Fibroblast of peridontal ligament (primary cell): ENCODE results near the gene GPRIN1.

Experiments used
- DNase-seq: peaks from one replicate; pipeline ENCODE4 v3.0.0-alpha.2; 2010; ENCODE audit errors: extremely low read depth

The GPRIN1 gene

GRCh38 chr5:176609724-176610434 lies at the start of gene GPRIN1:
GPRIN1 (minus strand) TSS chr5:176610156; CDS start chr5:176599834, 10,322 bp downstream.
- DNase-seq = peak; percentile 24

GRCh38 chr5:176659512-176659839 lies 49.5 kb upstream of the GPRIN1 start:
- no peak for DNase-seq

- peak; percentile 77 for DNase-seq
These were observed 49.0 kb upstream of the GPRIN1 start for GRCh38 chr5:176658817-176659511.

- DNase-seq = peak; percentile 79
These were observed 48.1 kb upstream of the GPRIN1 start for GRCh38 chr5:176658007-176658599.

- no peak for DNase-seq
These were observed 46.6 kb upstream of the GPRIN1 start for GRCh38 chr5:176656467-176656990.

GRCh38 chr5:176654856-176655255 lies 44.9 kb upstream of the GPRIN1 start:
- DNase-seq = no peak

GRCh38 chr5:176653401-176654385 lies 43.7 kb upstream of the GPRIN1 start:
- DNase-seq = no peak

- no peak for DNase-seq
These were observed 42.2 kb upstream of the GPRIN1 start for GRCh38 chr5:176652136-176652535.

GRCh38 chr5:176651472-176651980 lies 41.6 kb upstream of the GPRIN1 start:
- DNase-seq = no peak

GRCh38 chr5:176650354-176650884 lies 40.5 kb upstream of the GPRIN1 start:
- no peak for DNase-seq

GRCh38 chr5:176648474-176649194 lies 38.7 kb upstream of the GPRIN1 start:
- no peak for DNase-seq

- no peak for DNase-seq
These were observed 38.0 kb upstream of the GPRIN1 start for GRCh38 chr5:176647843-176648473.

- DNase-seq = peak; percentile 98
These were observed 37.3 kb upstream of the GPRIN1 start, which contains the start of gene TSPAN17 for GRCh38 chr5:176647030-176647842. TSPAN17 (plus strand) TSS chr5:176647484; CDS start chr5:176647616, 132 bp downstream.

- DNase-seq = no peak
These were observed 36.7 kb upstream of the GPRIN1 start for GRCh38 chr5:176646707-176647029.

GRCh38 chr5:176646049-176646706 lies 36.2 kb upstream of the GPRIN1 start:
- DNase-seq = no peak

GRCh38 chr5:176644878-176645670 lies 35.1 kb upstream of the GPRIN1 start:
- DNase-seq = no peak

- DNase-seq = no peak
These were observed 34.3 kb upstream of the GPRIN1 start for GRCh38 chr5:176644294-176644693.
